D721Med (cell line): Measurements from ENCODE around the gene ISL2.

Experiments used
- DNase-seq: peaks from one replicate; pipeline ENCODE4 v3.0.0; 2011; ENCODE audit warnings: low spot score; ENCODE audit not compliant: insufficient read length
- FAIRE-seq: peaks from 2 replicates; lab custom pipeline; 2011; peaks lifted over from hg19 to GRCh38; lab: Jason Lieb, UNC
- TF ChIP-seq, protein P1 (sequence below): IDR thresholded peaks from 2 replicates; pipeline ENCODE4 v1.5.1; 2012; ENCODE audit warnings: mild to moderate bottlenecking, control low read depth; ENCODE audit not compliant: insufficient read depth; ENCODE audit errors: missing control alignments

Gene ISL2

DNA sequence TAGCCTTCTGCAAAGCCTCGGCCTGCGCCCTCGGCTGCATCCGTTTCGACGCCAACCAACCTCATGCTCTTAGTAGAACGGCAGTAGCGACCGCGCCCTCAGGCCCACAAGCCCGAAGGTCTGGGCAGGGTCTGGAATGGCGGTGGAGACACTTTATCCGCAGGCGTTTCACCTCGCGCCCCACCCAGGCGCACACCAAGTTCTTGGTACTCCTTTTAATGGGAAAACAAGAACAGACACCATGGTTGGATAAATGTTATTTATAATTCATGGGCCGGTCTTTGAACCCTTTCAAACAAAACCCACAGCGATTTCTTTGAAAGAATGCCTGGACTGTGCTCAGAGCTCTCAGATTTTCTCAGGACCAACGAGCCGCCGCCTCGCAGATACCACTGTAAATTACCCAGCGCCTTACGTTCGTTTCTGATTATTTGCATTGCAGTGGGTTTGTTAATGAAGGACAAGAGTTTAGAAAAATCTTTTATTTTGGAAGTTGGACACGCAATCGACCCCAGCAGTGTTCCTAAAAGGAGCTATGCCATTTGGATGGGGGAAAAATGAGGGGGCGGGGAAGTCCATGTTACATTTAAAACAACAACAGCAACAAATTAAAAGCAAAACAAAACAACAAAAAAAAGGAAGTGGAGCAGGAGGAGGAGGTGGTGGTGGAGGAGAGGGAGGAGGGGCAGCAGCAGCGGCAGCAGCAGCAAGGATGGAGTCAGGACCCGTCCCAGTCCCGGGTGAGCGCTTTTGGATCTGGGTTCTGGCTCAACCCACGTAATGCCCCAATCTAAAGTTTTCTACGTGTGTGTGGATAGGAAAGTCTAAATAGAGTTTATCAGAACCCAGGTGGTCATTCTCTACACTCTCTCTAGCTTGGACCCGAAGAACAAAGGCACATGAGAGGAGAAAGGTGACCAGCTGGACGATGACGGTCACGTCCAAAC is 993 bp upstream of the ISL2 start:
- TF ChIP-seq, protein P1, sequence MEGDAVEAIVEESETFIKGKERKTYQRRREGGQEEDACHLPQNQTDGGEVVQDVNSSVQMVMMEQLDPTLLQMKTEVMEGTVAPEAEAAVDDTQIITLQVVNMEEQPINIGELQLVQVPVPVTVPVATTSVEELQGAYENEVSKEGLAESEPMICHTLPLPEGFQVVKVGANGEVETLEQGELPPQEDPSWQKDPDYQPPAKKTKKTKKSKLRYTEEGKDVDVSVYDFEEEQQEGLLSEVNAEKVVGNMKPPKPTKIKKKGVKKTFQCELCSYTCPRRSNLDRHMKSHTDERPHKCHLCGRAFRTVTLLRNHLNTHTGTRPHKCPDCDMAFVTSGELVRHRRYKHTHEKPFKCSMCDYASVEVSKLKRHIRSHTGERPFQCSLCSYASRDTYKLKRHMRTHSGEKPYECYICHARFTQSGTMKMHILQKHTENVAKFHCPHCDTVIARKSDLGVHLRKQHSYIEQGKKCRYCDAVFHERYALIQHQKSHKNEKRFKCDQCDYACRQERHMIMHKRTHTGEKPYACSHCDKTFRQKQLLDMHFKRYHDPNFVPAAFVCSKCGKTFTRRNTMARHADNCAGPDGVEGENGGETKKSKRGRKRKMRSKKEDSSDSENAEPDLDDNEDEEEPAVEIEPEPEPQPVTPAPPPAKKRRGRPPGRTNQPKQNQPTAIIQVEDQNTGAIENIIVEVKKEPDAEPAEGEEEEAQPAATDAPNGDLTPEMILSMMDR, result no peak
- no peak for FAIRE-seq
- DNase-seq, result no peak

DNA sequence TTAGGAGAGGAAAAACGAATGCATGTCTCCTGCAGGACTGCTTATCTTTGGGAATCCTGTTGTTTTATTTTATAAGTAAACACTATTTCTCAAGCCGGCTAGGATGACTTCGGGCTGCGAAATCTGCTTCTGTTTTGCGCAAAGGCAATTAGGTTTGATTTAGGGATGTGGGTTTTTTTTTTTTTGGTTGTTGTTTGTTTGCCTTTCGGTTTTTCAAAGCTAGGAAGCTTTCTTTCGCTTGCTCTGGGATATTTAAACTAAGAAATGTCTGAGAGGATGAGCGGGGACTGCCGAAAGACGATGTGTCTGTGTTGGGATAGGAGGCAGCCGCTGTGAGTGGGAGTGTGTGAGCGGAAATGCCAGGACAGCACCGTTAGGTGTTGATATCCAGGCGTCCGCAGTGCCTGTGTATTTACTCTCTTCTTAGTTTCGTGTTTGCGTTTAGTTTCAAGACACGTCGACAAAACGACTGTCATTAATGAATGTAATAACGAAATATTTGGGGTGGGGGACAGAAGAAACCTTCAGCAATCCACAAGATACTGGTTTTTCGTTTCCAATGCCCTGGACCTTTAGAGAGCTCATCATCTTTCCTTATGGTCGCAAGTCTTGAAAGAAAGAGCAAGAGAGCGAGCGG is 604 bp downstream of the ISL2 start:
- DNase-seq, result no peak
- FAIRE-seq, result no peak
- TF ChIP-seq, protein P1, result no peak

DNA sequence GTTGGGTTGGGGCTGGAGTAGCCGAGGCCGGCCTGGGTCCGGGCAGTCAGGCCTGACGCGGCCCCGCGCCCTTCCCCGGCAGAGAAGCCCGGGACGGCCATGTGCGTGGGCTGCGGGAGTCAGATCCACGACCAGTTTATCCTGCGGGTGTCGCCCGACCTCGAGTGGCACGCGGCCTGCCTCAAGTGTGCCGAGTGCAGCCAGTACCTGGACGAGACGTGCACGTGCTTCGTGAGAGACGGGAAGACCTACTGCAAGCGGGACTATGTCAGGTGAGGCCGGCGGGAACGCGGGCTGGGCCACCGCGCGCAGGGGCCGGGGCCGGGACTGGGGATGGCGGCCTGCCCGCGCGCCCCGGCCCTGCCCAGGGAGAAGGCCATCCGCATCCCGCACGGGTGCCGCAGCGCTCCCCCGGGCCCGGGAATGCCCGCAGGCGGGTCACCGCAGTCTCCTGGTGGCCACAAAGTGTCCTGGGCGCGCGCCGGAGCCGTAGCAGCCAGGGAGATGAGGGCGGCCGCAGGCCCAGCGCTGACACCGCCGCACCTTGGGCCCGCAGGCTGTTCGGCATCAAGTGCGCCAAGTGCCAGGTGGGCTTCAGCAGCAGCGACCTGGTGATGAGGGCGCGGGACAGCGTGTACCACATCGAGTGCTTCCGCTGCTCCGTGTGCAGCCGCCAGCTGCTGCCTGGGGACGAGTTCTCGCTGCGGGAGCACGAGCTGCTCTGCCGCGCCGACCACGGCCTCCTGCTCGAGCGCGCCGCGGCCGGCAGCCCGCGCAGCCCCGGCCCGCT is 1.3 kb downstream of the ISL2 start:
- TF ChIP-seq, protein P1, result no peak
- no peak for FAIRE-seq
- DNase-seq, result no peak

DNA sequence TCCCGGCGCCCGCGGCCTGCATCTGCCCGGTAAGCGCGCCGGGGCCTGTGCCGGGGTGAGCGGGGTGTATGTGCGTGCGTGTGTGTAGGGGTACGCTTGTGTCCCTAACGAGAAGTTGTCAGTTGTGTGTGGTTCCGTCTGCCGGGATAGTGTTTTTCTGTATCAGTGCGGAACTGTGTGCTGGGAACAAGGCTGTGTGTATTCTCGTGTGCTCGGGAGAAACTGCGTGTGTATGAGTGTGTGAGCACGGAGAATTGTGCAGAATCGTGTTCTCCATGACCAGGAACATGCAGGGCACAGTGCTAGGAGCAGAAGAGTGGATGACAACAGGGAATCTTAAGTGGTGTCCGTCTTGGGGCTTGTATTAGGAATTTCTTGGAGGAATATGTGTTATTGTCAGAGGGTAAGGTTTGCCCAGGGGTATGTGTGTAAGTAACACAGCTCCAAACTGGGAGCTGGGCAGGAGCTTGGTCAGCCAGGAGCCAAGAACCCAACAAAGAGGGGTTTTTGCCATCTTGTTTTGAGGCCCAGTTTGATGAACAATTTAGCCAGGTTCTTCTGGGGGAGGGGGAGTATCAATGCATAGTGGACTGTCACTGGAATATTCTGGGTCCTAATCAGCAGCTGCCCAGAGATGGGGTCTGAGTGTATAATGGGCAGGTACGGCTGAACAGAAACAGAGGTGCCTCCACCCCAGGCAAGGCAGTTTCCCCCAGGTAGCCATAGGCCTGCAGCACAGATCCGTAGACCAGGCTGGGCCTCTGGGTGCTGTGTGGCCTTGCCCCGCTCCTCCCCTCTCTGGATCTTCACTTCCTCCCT is 2.1 kb downstream of the ISL2 start:
- TF ChIP-seq, protein P1, result no peak
- no peak for DNase-seq
- FAIRE-seq, result no peak

DNA sequence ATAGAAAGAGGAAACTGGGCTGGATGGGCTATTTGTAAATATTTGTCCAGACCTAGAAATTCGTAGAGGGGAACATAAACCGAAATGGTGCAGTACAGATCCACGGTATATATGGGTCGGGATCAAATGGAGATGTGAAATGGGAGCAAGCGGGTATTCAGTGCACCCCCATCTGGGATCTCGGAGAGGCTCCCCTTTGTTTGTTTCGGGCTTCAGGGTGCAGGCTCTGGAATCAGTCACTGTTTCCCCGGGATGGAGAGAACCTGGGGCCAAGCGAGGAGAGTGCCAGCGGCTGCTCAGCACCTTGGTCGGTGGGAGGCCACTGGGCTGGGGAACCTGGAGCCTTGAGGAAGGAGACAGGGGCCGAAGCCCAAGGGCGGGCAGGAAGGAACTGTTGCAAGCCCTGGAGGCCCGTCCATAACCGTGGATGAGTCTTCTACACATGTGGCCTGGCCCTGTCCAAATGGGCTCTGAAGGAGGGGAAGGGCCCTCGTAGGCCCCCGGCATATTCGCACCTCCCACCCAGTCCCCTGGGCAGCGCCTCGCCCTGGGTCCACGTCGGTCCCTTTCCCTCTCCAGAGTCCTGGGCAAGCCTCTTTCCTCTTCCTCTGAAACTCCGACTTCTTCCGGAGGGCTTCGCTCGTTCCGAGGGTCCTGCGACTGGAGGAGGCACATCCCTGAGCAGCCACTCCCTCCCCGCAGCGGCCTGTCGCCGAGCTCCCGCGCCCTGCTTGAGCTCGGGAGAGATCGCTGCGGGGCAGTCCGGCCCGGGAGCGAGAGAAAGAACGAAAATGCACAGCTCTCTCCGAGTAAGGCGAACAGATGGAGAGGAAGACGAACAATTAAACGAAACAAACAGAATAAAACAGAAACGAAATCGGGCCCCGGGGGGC is 3.0 kb downstream of the ISL2 start:
- FAIRE-seq (no peak), DNase-seq (no peak)
- TF ChIP-seq, protein P1, result no peak

DNA sequence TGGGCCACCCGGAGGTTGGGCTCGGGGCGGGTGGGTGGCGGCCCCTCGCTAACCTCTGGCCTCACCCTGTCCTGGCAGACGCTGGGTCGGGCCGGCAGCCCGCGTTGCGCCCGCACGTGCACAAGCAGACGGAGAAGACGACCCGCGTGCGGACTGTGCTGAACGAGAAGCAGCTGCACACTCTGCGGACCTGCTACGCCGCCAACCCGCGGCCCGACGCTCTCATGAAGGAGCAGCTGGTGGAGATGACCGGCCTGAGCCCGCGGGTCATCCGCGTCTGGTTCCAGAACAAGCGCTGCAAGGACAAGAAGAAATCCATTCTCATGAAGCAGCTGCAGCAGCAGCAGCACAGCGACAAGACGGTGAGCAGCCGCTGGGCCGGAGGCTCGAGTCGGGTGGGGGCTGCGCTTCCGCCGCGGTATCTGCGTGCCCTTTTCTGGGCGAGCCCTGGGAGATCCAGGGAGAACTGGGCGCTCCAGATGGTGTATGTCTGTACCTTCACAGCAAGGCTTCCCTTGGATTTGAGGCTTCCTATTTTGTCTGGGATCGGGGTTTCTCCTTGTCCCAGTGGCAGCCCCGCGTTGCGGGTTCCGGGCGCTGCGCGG is 3.7 kb downstream of the ISL2 start:
- FAIRE-seq (no peak), DNase-seq (no peak)

More for the DNA sequence above, 3.7 kb downstream of the ISL2 start:
- TF ChIP-seq, protein P1, result no peak
